Stimulated activated CD4-positive, alpha-beta T cell treated with anti-CD3 and anti-CD28 coated beads, TNF-alpha, amount 100 ng/mL, for 48 hours (primary cell): Measurements from ENCODE around the gene NCF2.

Experiments used
- DNase-seq, 3 donors: peaks; one replicate each; pipeline ENCODE4 v3.0.0-alpha.2; 2020; ENCODE audit warnings: low read depth in 3 of 3

NCF2 gene

DNA sequence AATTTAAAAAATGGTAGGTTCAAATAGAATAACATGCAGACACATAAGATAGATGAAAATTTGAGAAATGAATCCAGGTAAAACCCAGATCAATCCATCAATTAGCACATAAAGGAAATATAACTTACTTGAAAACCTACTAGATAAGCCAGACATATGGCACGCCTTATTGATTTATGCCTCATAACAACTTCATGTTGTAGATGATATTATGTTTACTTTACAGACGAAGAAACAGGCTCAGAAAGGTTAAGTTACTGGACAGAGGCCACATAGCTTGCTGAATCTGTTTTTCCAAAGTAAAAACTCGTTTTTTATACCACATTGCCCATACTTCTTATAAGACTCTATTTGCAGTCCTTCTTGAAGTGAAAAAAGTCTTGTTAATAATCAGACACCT is 22.1 kb upstream of the NCF2 start:
- no peak for DNase-seq

DNA sequence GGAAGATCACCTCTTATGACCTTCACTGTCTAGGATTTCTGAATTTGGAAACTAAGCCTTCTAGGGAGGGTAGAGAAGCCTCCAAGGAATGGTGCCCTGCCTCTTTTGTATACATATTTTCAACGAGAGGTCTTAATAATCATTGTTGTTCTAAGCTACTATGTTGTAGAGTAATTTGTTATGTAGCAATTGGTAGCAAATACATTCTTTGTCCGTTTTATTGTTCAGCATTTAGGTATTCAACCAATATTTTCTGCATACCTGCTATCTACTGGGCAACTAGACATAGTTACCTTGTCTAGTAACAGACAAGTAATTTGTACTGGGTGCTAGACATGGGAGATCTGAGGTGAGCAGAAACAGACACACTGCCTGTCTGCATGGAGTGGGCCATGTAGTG is 20.8 kb upstream of the NCF2 start:
- no peak for DNase-seq

DNA sequence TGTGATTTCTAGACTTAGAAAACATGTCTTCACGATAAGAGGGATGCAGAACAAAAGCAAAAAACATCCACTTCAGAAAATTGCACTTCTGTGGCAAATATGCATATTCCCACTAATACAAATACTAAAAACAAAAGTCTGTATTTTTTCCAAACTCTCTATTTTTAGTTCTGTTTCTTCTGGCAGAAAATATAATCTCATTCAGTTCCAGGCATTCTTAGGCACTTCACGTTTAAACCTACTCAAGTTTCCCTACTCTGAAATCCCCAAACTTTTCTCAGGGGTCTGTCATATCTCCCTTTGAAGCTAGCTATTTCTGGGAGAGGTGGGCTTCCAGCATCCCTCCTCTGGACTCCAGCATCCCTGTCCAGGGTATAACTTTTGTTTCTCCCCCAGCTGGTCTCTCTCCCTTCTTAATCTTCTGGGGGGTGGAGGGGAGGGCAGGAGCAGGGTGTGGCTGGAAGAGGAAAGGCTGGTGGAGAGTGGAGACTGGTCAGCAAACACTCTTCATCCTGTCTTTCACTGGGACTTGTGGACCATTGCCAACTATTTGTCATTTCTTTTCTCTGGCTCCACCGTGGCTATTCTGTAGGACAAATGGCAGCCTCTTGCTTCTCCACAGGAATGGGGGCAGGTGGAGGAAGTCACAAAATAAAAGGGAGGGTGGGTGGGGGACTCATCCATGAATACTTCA is 19.6 kb upstream of the NCF2 start:
- no peak for DNase-seq

DNA sequence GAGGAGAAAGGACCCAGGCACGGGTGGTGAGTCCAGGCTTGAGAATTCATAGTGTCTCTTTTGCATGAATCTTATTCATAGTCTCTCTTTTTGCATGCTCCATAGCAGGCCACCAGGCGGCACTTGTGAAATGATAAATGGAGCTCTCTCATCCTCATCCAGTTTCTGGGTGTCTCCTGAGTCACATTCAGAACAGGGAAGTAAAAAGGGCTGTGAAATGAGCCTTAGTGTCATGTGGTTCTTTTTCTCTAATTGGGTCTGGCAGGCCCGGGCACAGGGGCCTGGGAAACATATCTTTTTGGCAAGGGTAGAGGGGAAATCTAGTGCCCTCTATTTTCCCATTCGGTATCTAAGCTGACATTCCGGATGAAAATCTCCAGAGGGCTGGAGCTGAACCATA is 19.1 kb upstream of the NCF2 start:
- no peak for DNase-seq

DNA sequence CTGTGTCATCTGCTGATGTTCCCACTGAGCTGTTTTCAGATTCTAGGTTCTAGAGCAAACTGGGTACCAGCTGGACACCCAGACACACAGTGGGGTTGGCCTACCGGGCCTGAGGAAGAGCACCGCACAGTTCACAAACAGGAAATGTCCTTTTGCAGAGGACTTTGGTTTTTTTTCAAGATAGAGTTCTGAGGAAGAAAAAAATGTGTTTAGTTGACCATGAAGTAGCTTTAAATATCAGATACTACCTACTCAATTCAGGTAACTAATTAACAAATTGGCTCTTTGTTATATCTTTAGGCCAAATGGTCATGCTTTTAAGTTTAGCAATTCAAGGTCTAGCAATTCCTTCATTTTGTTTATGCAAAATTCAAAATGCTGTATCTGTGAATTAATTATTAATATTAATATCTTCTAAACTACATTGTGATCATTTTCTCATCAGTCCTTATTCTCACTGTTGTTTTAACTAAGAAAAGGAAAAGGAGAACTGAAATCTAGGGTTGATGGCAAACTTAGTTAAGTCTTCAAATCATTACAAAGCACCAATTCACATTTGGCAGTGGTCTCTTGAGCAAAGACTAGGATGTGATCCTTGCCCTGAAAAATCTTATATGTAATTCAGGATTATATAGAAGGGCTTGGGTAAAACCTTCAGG is 17.2 kb upstream of the NCF2 start:
- DNase-seq = no peak

DNA sequence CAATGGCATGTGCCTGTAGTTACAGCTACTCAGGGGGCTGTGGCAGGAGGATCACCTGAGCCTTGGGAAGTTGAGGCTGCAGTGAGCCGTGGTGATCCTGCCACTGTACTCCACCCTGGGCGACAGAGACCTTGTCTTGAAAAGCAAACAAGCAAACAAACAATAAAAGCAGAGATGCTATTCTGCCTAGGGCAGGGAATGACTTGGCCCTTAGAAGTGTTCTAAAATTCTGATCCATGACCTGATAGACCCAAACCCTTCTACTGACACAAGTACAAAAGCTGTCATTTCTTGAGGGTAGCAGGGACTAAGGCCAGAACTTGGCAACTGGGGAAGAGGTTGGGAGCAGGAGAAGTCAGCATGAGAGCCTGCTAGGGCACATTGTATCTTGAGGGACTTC is 15.6 kb upstream of the NCF2 start:
- no peak for DNase-seq

DNA sequence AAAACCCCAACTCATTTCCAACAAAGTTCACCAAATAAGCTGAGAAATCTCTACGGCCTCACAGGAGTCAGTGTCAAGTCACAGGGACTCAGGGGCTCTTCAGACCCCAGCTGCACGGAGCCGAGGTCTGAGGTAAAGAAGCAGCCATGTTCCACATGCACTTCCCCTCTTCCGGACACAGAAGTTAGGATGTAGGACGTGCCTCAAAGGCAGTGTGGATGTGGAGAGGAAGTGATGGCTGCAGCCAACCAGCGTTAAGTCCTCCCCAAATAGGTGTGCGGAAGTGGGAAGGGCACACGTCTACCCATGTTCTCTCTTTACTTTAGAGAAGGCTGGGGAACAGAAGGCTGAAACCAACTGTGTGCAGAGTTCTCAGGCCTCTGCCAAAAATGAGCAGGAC is 14.6 kb upstream of the NCF2 start:
- DNase-seq = no peak

DNA sequence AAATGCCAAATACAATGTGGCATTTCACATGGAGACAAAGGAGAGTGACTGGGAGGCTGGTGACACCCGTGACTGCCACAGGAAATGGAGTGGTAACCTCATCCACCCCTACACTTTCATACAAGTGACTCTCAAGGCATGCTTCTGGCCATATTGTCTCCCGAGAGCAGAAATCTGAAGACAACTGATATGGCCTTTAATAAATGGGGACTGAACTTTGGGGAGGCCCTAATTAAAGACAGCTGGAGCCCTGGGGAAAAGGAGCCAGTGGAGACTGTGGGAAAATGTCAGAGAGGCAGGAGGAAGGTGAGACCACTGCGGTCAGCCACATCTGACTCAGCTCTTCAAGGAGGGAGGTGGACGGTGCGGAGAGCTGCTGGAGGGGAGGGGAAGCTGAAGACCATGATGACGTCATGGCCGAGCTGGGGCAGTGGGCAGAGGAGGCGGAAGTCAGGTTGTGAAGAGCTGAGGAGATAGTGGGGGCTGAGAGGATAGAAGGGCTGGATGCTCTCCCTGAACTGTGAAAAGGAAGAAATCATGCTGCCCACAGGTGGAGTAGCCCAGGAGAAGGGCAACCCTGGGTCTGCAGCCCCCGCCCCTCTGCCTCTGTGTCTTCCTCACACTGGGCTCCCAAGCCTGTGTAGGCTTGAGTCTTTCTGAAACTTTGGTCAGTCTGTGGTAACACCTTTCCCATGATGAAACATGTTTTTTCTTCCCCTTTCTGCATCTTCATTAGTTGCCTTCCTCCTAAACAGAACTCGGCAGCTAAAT is 14.0 kb upstream of the NCF2 start:
- no peak for DNase-seq

DNA sequence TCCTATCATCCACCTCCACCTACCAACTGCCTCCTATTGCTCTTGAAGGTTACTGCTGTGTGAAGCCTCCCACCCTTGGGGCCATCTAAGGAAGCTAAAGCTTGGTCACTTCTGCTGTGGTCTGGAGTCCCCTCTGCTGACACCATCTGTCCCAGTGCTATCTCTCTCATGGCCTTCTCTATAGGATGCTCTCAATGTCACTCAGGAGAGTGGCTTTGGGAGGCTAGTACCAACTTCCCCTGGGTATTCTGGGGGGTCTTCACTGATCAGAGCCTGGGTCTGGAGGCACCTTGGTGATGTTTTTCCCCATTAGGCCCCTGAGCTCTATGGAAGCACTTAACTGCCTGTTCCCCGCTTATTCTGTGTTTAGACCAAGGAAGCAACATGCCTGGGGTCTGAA is 12.3 kb upstream of the NCF2 start:
- no peak for DNase-seq

DNA sequence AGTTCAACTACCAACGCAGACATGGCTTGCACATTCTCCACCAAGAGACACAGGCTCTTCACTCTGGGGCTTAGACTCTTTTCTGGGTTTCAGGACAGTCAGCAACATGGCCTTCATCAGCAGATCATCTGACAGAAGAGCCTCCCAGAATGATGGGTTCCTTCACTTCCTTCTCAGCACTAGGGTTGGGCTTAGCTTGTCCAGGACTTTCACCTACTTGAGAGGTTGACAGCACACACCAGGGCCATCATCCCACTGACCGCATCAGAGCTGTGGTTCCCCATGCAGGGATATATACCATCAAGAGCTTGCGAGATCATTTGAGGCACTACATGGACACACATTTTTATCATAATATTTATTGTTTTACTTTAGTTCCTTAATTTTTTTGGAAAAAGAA is 10.4 kb upstream of the NCF2 start:
- no peak for DNase-seq

DNA sequence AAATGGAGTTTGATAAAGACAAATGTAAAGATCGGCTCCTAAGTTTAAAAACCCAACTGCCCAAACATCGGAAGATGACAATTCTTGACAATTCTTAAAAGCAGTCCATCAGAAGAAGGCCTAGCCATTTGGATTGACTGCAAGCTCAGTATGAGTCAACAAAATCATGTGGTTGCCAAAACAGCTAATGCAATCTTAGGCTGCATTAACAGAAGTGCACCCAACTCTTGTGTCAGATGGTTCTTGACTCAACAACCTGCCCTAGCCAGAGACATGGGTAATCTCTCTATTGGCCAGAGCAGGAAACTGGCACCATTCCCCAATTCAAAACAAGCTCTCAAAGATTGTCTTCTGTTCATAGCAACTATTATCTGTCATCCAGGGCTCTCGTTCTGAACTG is 9.9 kb upstream of the NCF2 start:
- DNase-seq = no peak

DNA sequence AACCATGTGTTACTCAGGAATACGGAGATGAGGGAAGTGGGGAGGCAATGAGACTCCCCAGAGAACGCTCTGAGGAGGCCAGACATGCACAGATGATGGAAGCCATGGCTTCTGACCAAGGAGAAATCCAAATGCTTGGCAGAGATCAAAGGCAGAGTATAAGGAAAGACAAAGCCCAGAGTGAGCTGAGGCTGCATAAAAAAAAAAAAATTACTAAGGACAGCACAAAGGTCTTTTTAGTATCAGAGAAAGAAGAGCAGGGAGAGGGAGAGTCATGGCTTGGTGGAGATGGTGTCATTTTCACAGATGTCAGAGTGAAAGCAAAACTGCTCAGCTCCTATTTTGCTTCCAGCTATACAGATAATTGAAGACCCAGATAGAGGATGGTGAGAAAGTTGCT is 8.1 kb upstream of the NCF2 start:
- DNase-seq = no peak

DNA sequence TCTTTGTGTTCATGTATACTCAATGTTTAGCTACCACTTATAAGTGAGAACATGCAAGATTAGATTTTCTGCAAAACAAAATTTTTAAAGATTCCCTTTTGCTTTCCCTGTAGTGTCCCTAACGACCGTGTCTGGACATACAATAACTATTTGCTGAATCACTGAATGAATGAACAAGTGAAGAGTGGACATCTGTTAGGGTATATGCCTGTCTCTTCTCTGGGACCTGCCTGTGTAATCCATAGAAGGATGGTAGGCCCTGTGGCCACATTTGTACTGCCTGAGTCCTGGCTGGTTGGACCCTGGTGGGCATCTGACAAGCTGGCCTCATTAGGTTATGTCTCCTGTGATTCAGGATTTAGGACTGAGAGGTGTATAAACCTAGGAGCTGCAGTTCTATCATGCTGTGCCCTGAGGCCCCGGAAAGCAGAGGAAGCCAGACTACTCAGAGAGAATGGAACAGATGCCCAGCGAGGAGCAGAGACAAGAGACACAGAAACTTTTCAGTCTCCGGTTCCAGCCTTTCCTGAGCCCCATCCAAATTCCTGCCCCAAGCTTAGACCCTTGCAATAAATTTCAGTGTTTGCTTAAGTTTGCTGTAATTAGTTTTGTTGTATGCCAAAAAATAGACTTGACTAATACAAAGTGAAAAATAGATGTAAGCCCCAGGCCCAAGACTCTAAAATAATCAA is 7.5 kb upstream of the NCF2 start:
- no peak for DNase-seq

DNA sequence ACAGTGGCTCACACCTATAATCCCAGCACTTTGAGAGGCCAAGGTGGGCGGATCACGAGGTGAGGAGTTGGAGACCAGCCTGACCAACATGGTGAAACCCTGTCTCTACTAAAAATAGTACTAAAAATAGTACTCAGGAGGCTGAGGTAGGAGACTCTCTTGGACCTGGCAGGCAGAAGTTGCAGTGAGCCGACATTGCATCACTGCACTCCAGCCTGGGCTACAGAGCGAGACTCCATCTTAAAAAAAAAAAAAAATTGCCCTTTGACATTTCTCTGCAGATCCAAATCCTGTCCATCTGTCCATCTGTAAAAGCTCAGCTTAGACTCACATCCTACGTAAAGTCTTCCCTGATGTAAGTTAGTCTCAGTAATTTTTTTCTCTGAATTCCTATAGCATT is 6.2 kb upstream of the NCF2 start:
- DNase-seq = no peak

DNA sequence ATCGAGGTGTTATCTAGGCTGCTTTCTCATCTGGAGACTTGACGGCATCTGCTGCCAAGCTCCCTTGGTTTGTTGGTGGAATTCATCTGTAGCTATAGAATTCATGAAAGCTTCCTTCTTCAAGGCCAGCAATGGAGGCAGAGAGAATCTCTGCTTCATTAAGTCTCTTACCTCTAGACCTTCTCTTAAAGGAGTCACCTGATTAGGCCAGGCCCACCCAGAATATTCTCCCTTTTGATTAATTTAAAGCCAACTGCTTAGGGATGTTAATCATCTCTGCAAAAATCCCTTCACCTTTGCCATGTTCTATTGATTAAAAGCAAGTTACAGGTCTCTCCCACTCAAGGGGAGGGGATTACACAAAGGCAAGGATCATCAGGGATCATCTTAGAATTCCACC is 5.3 kb upstream of the NCF2 start:
- DNase-seq = no peak

DNA sequence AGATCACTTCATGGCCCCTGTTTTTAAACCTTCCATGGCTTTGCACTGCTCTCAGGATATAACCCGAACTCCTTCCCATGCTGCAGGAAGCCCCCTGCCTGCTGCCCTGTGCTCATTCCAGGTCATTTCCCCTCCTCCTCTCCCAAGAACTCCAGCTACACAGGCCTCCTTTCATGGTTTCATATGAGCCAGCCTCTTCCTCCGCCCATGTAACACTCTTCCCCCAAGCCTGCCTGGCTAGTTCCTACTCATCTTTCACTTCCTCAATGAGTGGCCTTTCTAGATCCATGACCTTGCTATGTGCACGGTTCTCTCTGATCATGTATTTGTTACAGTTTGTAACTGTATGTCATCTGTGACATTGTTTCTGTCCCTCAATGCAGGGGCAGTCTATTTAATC is 3.1 kb upstream of the NCF2 start:
- no peak for DNase-seq

DNA sequence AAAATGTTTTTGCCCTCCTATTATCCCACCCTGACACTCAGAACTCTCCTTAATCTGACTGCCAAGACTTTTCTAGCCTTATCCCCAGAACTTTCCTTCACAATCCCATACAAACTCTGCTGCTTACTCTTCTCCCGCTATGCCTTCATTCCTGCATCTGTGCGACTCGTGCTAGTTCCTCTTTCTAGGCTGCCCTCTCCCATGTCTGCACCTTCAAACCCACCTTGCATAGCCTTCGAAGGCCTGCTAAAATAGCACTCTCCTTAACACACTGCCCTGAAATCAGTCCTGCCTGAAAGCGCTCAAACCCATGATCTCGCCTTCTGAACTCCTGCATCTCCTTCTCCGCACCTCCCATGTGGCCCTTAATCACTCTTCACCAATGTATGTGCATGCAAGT is 2.5 kb upstream of the NCF2 start:
- no peak for DNase-seq

DNA sequence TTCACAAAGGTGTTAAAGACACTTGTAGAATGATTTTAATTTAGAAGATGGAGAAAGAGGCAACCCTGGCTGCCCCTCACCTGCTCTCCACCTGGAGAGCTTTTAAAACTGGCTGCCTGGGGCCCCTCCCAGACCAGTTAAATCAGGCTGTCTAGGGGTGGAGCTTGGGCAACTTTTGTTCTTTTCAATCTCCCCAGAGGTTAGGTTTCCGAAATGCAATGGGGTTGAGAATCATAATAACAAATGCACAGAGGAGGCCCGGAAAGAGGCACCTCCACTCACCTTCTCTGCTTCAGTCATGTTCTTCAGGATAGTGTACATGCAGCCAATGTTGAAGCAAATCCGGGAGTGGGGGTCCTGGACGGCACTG is 400 bp downstream of the NCF2 start:
- no peak for DNase-seq

DNA sequence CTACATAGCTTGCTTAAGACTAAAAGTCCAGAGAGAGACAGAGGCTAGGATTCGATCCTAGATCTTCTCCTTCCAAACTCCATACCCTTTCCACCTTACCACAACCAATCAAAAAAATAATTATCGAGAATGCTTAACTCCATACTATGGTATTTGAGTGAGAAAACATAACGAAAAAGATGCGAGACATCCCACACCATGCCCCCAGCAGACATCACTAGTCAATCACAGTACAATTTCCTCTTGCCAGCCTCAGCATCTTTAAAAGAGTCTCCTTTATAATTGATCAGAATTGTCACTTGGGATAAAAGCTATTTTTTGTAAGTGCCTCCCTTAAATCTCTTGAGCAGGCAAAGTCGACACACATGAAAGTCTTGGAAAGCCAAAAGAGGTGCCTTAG is 875 bp downstream of the NCF2 start:
- no peak for DNase-seq

DNA sequence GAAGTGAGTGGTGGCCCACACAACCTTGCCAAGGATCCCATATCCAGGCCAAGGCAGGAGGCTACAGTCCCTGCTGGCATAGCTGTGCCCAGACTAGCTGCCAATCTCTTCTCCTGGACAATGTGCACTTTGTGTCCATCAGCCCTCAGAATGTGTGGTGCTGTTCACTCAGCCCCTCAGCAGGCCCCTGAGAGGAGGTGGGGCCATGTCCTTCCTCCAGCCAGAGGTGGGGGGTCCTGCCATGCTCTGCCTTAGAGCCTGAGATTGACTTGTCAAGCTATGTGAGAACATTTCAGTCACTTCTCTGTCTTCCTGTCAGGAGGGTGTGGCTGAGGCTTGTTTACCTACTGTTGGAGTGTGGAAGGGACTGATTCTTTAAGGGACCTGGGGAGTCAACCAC is 1.4 kb downstream of the NCF2 start:
- no peak for DNase-seq

DNA sequence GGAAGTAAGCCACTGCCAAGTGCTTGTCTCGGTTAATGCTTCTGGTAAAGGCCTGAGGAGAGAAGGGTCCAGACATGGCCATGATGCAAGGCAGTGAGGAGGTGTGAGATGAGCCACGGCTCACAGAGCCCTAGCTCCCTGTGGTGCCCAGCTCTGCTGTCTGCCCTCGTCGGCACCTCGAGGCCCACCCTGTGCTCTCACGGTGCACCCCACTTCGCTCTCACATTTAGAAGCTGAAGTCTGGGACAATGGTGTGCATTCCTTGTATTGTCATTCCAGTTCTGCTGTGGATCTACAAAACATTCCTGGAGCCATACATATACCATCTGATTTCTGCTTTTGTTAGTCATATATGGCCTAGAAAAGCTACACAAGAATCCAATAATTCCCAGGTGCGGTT is 3.3 kb downstream of the NCF2 start:
- DNase-seq = no peak

DNA sequence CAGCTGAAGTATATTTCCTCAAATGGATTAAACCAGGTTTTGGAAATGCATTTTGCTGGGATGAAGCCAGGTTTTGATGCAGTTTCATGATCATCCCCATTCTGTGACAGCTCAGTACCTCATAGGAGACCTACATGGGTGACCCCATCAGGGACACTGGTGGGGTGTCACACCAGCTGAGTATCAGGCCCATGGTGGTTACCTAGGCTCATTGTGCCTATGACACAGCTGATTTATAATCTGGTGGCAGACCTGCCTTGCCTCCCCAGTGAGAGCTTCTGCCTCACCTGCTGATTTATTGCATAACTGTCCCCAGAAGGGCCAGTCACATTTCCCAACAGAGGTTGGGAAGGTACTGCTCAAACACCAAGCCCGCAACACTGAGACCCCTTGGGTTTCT is 3.8 kb downstream of the NCF2 start:
- no peak for DNase-seq

DNA sequence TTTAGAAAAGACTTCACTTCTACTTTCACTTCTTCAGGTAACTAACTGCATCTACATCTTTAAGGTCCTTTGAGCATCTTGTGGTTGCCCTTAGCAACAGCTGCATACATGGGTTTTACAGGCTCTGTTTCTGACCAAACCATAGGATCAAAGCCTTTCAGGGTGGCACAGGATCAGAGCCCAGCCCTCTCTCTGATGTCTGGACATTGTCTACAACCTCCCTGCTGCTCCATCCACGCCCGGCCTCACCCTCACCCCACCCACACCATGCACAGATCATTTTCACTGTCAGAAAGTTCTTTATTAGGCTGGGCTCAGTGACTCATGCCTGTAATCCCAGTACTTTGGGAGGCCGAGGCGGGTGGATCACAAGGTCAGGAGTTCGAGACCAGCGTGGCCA is 5.2 kb downstream of the NCF2 start:
- no peak for DNase-seq
